SJSA1 (cell line): ENCODE data around the gene SUMO1. TPM values are rescaled to one million over a fixed set of nuclear protein-coding genes. Genes with fewer than 3 reads are reported as not detected.

Experiments
- total RNA-seq: library from RNA; depleted of rRNA; stranded (reverse); fragments of >200 nt; shearing (Covaris generic); gene quantifications from 2 replicates; pipeline ENCODE4 v1.2.3, GENCODE V29; 2014; rRNA removed

SUMO1 gene
- total RNA-seq, 1 experiment from 2014 or later, result 188 TPM

Other genes starting within 250 kb of the SUMO1 start
- gene FZD7, start 204.7 kb downstream of the SUMO1 start, total RNA-seq, result 77.8 and 90.7 TPM in 2 replicates
- 0.03 TPM in 1 of 2 replicates, not detected in the other for gene KIAA2012, start 165.3 kb downstream of the SUMO1 start, total RNA-seq
- 102 and 173 TPM in 2 replicates for gene NOP58, start 27.2 kb upstream of the SUMO1 start, total RNA-seq
- gene BMPR2, start 137.7 kb upstream of the SUMO1 start, total RNA-seq, result 19.4 and 35.5 TPM in 2 replicates